Esophagus muscularis mucosa (tissue), 4 donors: ENCODE measurements around the gene CD5L. TPM values are rescaled to one million over a fixed set of nuclear protein-coding genes. Genes with fewer than 3 reads are reported as not detected.

Source experiments
- DNase-seq: peaks from one replicate; pipeline ENCODE4 v3.0.0-alpha.2; 2017; ENCODE audit errors: extremely low spot score
- H3K27ac ChIP-seq, 4 donors: fragments of 200-600 bp; sonication (generic); replicated peaks in 1 of 4; 1 replicate in 3 of 4; 2 replicates in 1 of 4; pipeline ENCODE4 v1.5.1; 2016 to 2019; ENCODE audit warnings: mild to moderate bottlenecking in 1 of 4
- H3K27me3 ChIP-seq, 4 donors: fragments of 200-600 bp; sonication (generic); one replicate each; pipeline versions ENCODE4 v1.5.1 to v1.6.0; 2016 to 2019
- H3K36me3 ChIP-seq, 4 donors: fragments of 200-600 bp; sonication (generic); one replicate each; pipeline ENCODE4 v1.5.1; 2016 to 2019
- H3K4me1 ChIP-seq, 4 donors: fragments of 200-600 bp; sonication (generic); one replicate each; pipeline ENCODE4 v1.5.1; 2016 to 2019
- H3K4me3 ChIP-seq, 4 donors: fragments of 200-600 bp; sonication (generic); 1 replicate in 2 of 4; 2 replicates in 2 of 4; pipeline ENCODE4 v1.5.1; 2016 to 2019; ENCODE audit warnings: mild to moderate bottlenecking in 4 of 4, moderate library complexity in 1 of 4
- H3K9me3 ChIP-seq, 4 donors: fragments of 200-600 bp; sonication (generic); 1 replicate in 3 of 4; 2 replicates in 1 of 4; pipeline ENCODE4 v1.5.1; 2016 to 2019
- CTCF ChIP-seq, 3 experiments: fragments of 200-600 bp in 2 of 3; fragments of 450-650 bp in 1 of 3; sonication (generic) in 2 of 3; IDR thresholded peaks; one replicate each; pipeline ENCODE4 v1.5.1; 2017 to 2019; ENCODE audit warnings: antibody characterized with exemption in 3 of 3, mild to moderate bottlenecking in 2 of 3, moderate library complexity in 1 of 3
- EP300 ChIP-seq: sonication (generic); formaldehyde crosslinking; IDR thresholded peaks from one replicate; pipeline ENCODE4 v1.6.1; 2017; ENCODE audit warnings: antibody characterized with exemption
- POLR2A ChIP-seq: fragments of 450-650 bp; IDR thresholded peaks from one replicate; pipeline ENCODE4 v1.6.1; 2017; ENCODE audit warnings: antibody characterized with exemption, moderate library complexity, mild to moderate bottlenecking, low read depth
- POLR2AphosphoS5 ChIP-seq, 2 donors: sonication (generic); formaldehyde crosslinking; IDR thresholded peaks; one replicate each; pipeline ENCODE4 v1.6.1; 2017; ENCODE audit warnings: antibody characterized with exemption in 2 of 2
- WGBS: methylation state at CpG from one replicate; pipeline ENCODE4 v1.1.5; 2018; 5-methylcytosine and 5-hydroxymethylcytosine counted together
- intact Hi-C: fragments of 100-400 bp; cut with DNase I; formaldehyde crosslinking; loops from one replicate; pipeline ENCODE4 v1.15.1; 2023
- small RNA-seq, 3 donors: library from RNA; depleted of rRNA; stranded (forward); fragments of <200 nt; gene quantifications; one replicate each; pipeline ENCODE3, GENCODE V24; 2016
- total RNA-seq, 4 donors: library from RNA; depleted of rRNA; stranded (reverse); fragments of >200 nt; gene quantifications; one replicate each; pipeline versions ENCODE4 v1.1.0 to v1.2.1, GENCODE V29; 2016

CD5L gene
- total RNA-seq, 4 donors from 2014 or later = 1.2 TPM; not detected in 3

- H3K4me1 ChIP-seq = no peaks in the 10 kb centered on the region
- no peaks in the 10 kb centered on the region for H3K36me3 ChIP-seq
- no peak for TF ChIP-seq EP300
- no peak for TF ChIP-seq POLR2AphosphoS5 (IDR thresholded peaks at IDR 0.05)
- no peak for TF ChIP-seq POLR2A
- no peak for TF ChIP-seq CTCF (IDR thresholded peaks at IDR 0.05)
- intact Hi-C loops = no loop called here
- no peak for DNase-seq
- no peaks in the 10 kb centered on the region for H3K27me3 ChIP-seq
- H3K4me3 ChIP-seq = no peak overlapping the region
- 88% methylated on average over 3 of the region's 3 CpGs for WGBS
- no peak overlapping the region for H3K27ac ChIP-seq
- no peaks in the 10 kb centered on the region for H3K9me3 ChIP-seq
These were observed 56.8 kb downstream of the CD5L start for GRCh38 chr1:157784801-157785200.

- 86% methylated on average over 1 of the region's 1 CpG for WGBS
- intact Hi-C loops = no loop called here
- Histone ChIP-seq H3K36me3 (no peaks in the 10 kb centered on the region), H3K4me3 (no peak overlapping the region), H3K27me3 (no peaks in the 10 kb centered on the region), H3K4me1 (no peaks in the 10 kb centered on the region), H3K27ac (no peak overlapping the region), H3K9me3 (no peaks in the 10 kb centered on the region)
- DNase-seq = no peak
- TF ChIP-seq POLR2AphosphoS5 (IDR thresholded peaks at IDR 0.05) = no peak
- no peak for TF ChIP-seq POLR2A
- TF ChIP-seq EP300 = no peak
- no peak for TF ChIP-seq CTCF (IDR thresholded peaks at IDR 0.05)
These were observed 58.7 kb downstream of the CD5L start for GRCh38 chr1:157782931-157783330.

DNA sequence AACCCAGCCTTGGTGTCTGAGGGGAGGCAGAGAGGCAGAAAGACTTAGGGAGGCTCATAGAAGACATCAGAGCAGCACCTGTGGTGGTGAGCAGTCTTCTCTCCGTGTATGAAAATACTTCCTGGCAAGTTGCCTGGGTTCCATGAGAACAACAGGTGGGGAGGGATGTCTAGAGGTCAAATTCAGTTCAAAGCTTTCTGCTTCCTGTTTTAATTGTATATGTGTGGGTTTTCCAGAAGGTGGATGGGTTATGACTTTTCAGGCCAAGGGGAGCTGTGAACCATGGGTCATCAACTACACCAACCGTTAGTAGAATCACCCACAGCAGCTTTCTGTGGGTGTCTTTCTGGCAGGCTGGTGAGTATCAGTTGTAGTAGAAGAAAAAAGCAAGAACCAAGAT is 60.6 kb downstream of the CD5L start:
- TF ChIP-seq CTCF (IDR thresholded peaks at IDR 0.05) = no peak
- TF ChIP-seq POLR2AphosphoS5 (IDR thresholded peaks at IDR 0.05) = no peak
- TF ChIP-seq EP300 = no peak
- no peak for TF ChIP-seq POLR2A
- no peaks in the 10 kb centered on the region for H3K27me3 ChIP-seq

More for the DNA sequence above, 60.6 kb downstream of the CD5L start:
- H3K9me3 ChIP-seq = no peaks in the 10 kb centered on the region
- H3K4me3 ChIP-seq = no peak overlapping the region
- DNase-seq = no peak
- H3K27ac ChIP-seq = no peak overlapping the region
- H3K4me1 ChIP-seq = no peaks in the 10 kb centered on the region
- intact Hi-C loops = no loop called here
- WGBS = 38% methylated on average over 2 of the region's 2 CpGs
- H3K36me3 ChIP-seq = no peaks in the 10 kb centered on the region

Small RNA genes within 50 kb of the gene (small RNA-seq; reads per million reads assigned to genes)
- 0 reads per million in 3 donors for gene MRPS21P2

Other genes with a start within 250 kb of the CD5L start
- not detected for gene FCRL4, start 243.7 kb downstream of the CD5L start, total RNA-seq
- gene FCRL3, start 141.0 kb downstream of the CD5L start, total RNA-seq = under 1 TPM in 1 of 4 donors, not detected in 3; 0.33 TPM
- under 1 TPM in 1 of 4 donors, not detected in 3; 0.50 TPM for gene FCRL2, start 64.7 kb downstream of the CD5L start, total RNA-seq
- under 1 TPM in 1 of 4 donors, not detected in 3; 0.66 TPM for gene FCRL1, start 21.7 kb downstream of the CD5L start, total RNA-seq
- 10 to 100 TPM; 37.4 to 77.1 (median 54.6) TPM for gene KIRREL1, start 151.8 kb upstream of the CD5L start, total RNA-seq